ENCODE results near the gene BARD1. TPM values are rescaled to one million over a fixed set of nuclear protein-coding genes. Genes with fewer than 3 reads are reported as not detected.

The BARD1 gene
- total and polyA plus RNA-seq, 2 of the 8 experiments (the other 6 are each of a cell fraction or from before 2014, with no cell fraction given) = 11.1 to 29.8 TPM

DNA sequence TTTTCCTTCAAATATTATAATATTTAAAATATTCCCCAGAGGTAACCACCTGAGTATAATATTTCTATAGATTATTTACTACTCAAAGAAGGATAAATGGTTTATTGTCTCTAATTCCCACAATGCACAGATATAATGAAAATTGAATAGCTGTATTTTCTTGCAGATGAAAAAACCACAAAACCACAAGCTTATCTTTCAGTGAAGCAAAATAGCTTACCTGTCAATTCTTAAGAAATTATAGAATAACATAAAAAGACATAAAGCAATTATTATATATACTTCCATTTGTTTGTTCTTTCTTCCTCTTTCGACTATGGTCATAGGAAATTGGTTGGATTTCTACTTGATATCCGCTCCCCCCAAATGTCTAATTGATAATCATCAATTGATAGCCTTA lies 98.8 kb downstream of the BARD1 start:
- H3K4me3 ChIP-seq (ENCODE audit: extremely low read depth in 1 of 4, insufficient read depth in 2 of 4, low read depth in 3 of 4, low read length in 4 of 4) = no peak overlapping the region
- TF ChIP-seq MAFK (IDR thresholded peaks at IDR 0.05; ENCODE audit: low read depth, low read length) = no peak
- TF ChIP-seq KDM5A (IDR thresholded peaks at IDR 0.05; ENCODE audit: low read length) = no peak
- no peak for TF ChIP-seq BRCA1 (IDR thresholded peaks at IDR 0.05; ENCODE audit: low read depth, low read length)
- TF ChIP-seq SIRT6 (IDR thresholded peaks at IDR 0.05; ENCODE audit: low read length) = no peak
- TF ChIP-seq CHD1 (IDR thresholded peaks at IDR 0.05; ENCODE audit: low read depth, low read length) = no peak

More for the DNA sequence above, 98.8 kb downstream of the BARD1 start:
- Histone ChIP-seq H3K56ac (replicated peaks; ENCODE audit: insufficient read length, low read depth, low read length) (no peak overlapping the region), H2AFZ (ENCODE audit: low read length) (no peak overlapping the region), H3K4me1 (replicated peaks in 1 of 4; ENCODE audit: control insufficient read depth in 3 of 4, insufficient read depth in 4 of 4, low read length in 3 of 4) (peaks cover 0 to 7% (median 0%) of the 10 kb centered on the region in 4 experiments; a peak in 1 of 7 replicates), H2BK12ac (ENCODE audit: low read depth, low read length) (no peak overlapping the region), H3K79me1 (ENCODE audit: low read depth, low read length) (no peaks in the 10 kb centered on the region), H3K23me2 (ENCODE audit: low read depth, low read length) (no peaks in the 10 kb centered on the region), H2BK20ac (ENCODE audit: low read length) (no peak overlapping the region), H3K79me2 (ENCODE audit: control insufficient read depth in 1 of 2, insufficient read depth in 2 of 2, low read length in 2 of 2) (no peaks in the 10 kb centered on the region), H2AK5ac (ENCODE audit: low read depth, low read length) (no peak overlapping the region), H3K18ac (ENCODE audit: extremely low read depth, low read length) (no peak overlapping the region), H3K14ac (ENCODE audit: insufficient read length) (no peak overlapping the region), H3K4me2 (ENCODE audit: insufficient read depth in 1 of 2, low read depth in 2 of 2, low read length in 2 of 2) (no peak overlapping the region), H3K27ac (ENCODE audit: low read depth, low read length) (no peak overlapping the region), H3K4ac (replicated peaks; ENCODE audit: insufficient read length, low read depth, low read length) (no peak overlapping the region), H4K91ac (replicated peaks; ENCODE audit: insufficient read length, low read length) (no peak overlapping the region), H2BK15ac (ENCODE audit: low read length) (no peak overlapping the region), H4K5ac (ENCODE audit: insufficient read length, low read depth, low read length) (no peak overlapping the region), H3K9me3 (ENCODE audit: insufficient read depth in 2 of 2, low read depth in 1 of 2, low read length in 1 of 2) (no peaks in the 10 kb centered on the region), H3K27me3 (replicated peaks in 1 of 4; ENCODE audit: control insufficient read depth in 3 of 4, extremely low read depth in 1 of 4, insufficient read depth in 3 of 4, low read length in 3 of 4) (peaks cover 0 to 1% (median 0%) of the 10 kb centered on the region in 4 experiments; a peak in 1 of 7 replicates), H4K8ac (ENCODE audit: extremely low read depth, insufficient read depth, low read length) (no peak overlapping the region), H4K20me1 (replicated peaks in 1 of 2; ENCODE audit: control insufficient read depth in 1 of 2, insufficient read depth in 2 of 2, low read length in 2 of 2) (no peaks in the 10 kb centered on the region), H3K9ac (replicated peaks in 1 of 4; ENCODE audit: extremely low read depth in 1 of 4, low read depth in 3 of 4, low read length in 3 of 4) (no peak overlapping the region), H2BK5ac (ENCODE audit: low read depth, low read length) (no peak overlapping the region), H2BK120ac (replicated peaks; ENCODE audit: low read depth, low read length) (no peak overlapping the region), H3K23ac (ENCODE audit: insufficient read length) (no peak overlapping the region), H3K36me3 (ENCODE audit: control insufficient read depth in 2 of 4, insufficient read depth in 4 of 4, low read length in 3 of 4) (no peaks in the 10 kb centered on the region)
- WGBS, 2 experiments (ENCODE audit: extremely low coverage in 1 of 2, insufficient coverage in 1 of 2, insufficient read length in 1 of 2, insufficient replicate concordance in 2 of 2, low coverage in 1 of 2, low lambda C conversion rate in 2 of 2, missing lambda C conversion rate in 1 of 2) = 98% methylated on average over 2 of the region's 2 CpGs; no CpG with 5 or more reads in 1 of the 2 experiments
- DNase-seq (ENCODE audit: low read depth in 1 of 2, low spot score in 2 of 2) (no peak), FAIRE-seq (no peak)
- POLR2A ChIA-PET (ENCODE audit: partially characterized antibody) = no interaction called here
- CTCF ChIA-PET (ENCODE audit: partially characterized antibody) = no interaction called here
